ENCODE data around the gene PA2G4.

DNA sequence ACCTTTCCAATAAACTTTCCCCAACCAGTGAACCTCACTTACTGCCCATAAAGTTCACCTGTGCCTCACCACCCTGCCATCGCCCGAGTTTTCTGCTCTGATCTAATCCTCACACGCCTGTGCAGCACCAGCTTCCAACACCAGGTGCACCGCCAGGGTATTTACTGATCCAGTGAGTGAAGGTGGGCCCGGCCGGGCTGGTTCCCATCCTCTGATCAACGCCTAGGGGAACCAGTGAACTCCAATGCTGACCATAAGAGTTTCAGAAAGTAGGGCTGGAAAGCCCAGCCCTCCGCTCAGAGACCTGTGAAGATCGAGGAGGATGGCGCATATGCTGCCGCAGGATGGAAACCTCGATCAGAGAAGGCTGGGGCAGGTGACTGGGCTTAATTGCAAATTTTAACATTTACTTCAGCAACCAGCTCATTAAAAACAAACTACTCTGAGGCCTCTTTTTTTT, 47.3 kb downstream of the PA2G4 start:
- no peak for TF ChIP-seq POLR2A (IDR thresholded peaks at IDR 0.05; ENCODE audit: low read depth, low read length)
- no peak; the same call in 1 of the 2 replicates for TF ChIP-seq TAF1 (IDR thresholded peaks at IDR 0.05; ENCODE audit: borderline replicate concordance, low read depth, low read length)
- no peak for TF ChIP-seq POLR2AphosphoS5 (IDR thresholded peaks at IDR 0.05; ENCODE audit: low read depth, low read length)

All from GM12892 (cell line).